Measurements from ENCODE around the gene TMEM86B. TPM values are rescaled to one million over a fixed set of nuclear protein-coding genes. Genes with fewer than 3 reads are reported as not detected.
"Not testable (repeated sequence)": the region's sequence is repeated elsewhere in the genome, so short reads cannot be mapped to it uniquely, and the experiment has no call there.

The TMEM86B gene
- total RNA-seq, 1 donor, result 2.5 TPM

DNA sequence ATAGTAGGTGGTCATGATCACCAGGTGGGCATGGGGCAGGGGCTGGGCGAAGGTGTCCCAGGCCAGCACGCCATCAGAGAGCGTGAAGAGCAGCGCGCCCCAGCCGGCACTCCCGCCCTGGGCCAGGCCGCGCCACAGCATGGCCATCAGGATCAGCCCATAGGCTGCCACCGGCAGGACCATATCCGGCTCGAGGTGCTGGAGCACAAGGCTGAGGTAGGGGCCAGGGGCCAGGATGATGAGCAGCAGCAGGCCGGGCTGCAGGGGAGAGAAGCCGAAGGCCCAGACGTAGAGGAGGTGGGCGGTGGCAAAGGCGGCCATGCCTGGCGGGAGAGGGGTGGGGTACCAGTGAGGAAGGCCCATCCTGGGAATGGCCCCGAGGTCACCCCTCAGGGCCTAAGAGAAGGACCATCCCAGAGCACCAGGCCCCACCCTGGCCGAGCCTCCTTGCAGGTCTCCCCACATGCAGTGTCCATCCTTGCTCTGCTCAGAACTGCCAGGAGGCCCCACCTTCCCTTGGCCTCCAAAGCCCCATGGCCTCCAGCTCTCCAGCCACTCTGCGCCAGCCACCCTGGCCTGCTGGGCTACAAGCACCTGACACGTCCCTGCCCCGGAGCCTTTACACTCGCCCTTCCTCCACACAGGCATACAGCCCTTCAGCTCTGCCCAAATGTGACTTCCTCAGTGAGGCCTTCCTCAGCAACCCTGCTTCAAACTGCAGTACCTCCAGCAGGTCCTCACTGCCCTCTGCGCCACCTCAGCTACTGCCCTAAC is 1.1 kb downstream of the TMEM86B start:
- no peak overlapping the region for H2AFZ ChIP-seq (ENCODE audit: low read length)
- peak; percentile 80 for DNase-seq (ENCODE audit: insufficient read length, low spot score, missing footprints)
- no peak overlapping the region for H3K4me3 ChIP-seq (ENCODE audit: insufficient read depth, low read length)
- no peaks in the 10 kb centered on the region for H3K4me1 ChIP-seq (ENCODE audit: insufficient read depth, low read length)
- H3K36me3 ChIP-seq (ENCODE audit: insufficient read depth, low read length), result peaks cover 16% of the 10 kb centered on the region
- TF ChIP-seq, protein P1, sequence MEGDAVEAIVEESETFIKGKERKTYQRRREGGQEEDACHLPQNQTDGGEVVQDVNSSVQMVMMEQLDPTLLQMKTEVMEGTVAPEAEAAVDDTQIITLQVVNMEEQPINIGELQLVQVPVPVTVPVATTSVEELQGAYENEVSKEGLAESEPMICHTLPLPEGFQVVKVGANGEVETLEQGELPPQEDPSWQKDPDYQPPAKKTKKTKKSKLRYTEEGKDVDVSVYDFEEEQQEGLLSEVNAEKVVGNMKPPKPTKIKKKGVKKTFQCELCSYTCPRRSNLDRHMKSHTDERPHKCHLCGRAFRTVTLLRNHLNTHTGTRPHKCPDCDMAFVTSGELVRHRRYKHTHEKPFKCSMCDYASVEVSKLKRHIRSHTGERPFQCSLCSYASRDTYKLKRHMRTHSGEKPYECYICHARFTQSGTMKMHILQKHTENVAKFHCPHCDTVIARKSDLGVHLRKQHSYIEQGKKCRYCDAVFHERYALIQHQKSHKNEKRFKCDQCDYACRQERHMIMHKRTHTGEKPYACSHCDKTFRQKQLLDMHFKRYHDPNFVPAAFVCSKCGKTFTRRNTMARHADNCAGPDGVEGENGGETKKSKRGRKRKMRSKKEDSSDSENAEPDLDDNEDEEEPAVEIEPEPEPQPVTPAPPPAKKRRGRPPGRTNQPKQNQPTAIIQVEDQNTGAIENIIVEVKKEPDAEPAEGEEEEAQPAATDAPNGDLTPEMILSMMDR (IDR thresholded peaks at IDR 0.05; ENCODE audit: extremely low read depth, low read depth, low read length), result no peak
- H3K9me3 ChIP-seq (ENCODE audit: low read depth, low read length), result no peaks in the 10 kb centered on the region
- H3K27me3 ChIP-seq (ENCODE audit: insufficient read depth, low read length), result no peaks in the 10 kb centered on the region
- H3K27ac ChIP-seq (ENCODE audit: low read depth, low read length), result no peak overlapping the region
- H3K79me2 ChIP-seq (ENCODE audit: insufficient read depth, low read length), result no peaks in the 10 kb centered on the region
- no peak overlapping the region for H3K4me2 ChIP-seq (ENCODE audit: insufficient read depth, low read length)
- H4K20me1 ChIP-seq (ENCODE audit: insufficient read depth, low read length), result peaks cover 12% of the 10 kb centered on the region

DNA sequence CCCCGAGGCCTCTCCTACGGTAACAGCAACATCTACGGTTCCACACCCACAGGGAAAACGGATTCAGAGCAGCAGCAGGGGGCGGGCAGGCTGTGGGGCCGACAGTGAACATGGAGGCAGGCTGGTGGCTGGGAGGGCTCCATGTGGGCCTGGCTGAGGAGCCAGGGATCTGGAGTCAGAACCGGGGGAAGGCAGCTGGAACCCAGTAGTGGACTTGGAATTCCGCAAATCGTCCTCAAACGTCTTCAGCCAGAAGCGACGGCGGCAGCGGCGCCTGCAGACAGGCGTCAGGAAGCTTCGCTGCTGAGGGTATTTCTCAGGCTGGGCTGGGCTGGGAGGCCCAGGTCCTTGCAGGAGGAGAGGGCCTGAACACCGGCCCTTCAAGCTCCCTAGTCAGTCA is 1.8 kb downstream of the TMEM86B start:
- H3K79me2 ChIP-seq (ENCODE audit: insufficient read depth, low read length), result no peaks in the 10 kb centered on the region
- no peaks in the 10 kb centered on the region for H3K27me3 ChIP-seq (ENCODE audit: insufficient read depth, low read length)
- H3K4me3 ChIP-seq (ENCODE audit: insufficient read depth, low read length), result no peak overlapping the region
- H3K9me3 ChIP-seq (ENCODE audit: low read depth, low read length), result no peaks in the 10 kb centered on the region
- H3K36me3 ChIP-seq (ENCODE audit: insufficient read depth, low read length), result peaks cover 12% of the 10 kb centered on the region
- H3K4me1 ChIP-seq (ENCODE audit: insufficient read depth, low read length), result no peaks in the 10 kb centered on the region
- H3K4me2 ChIP-seq (ENCODE audit: insufficient read depth, low read length), result no peak overlapping the region
- TF ChIP-seq, protein P1 (IDR thresholded peaks at IDR 0.05; ENCODE audit: extremely low read depth, low read depth, low read length), result no peak
- DNase-seq (ENCODE audit: insufficient read length, low spot score, missing footprints), result peak; percentile 73
- no peak overlapping the region for H2AFZ ChIP-seq (ENCODE audit: low read length)
- H3K27ac ChIP-seq (ENCODE audit: low read depth, low read length), result no peak overlapping the region
- H4K20me1 ChIP-seq (ENCODE audit: insufficient read depth, low read length), result peaks cover 10% of the 10 kb centered on the region

DNA sequence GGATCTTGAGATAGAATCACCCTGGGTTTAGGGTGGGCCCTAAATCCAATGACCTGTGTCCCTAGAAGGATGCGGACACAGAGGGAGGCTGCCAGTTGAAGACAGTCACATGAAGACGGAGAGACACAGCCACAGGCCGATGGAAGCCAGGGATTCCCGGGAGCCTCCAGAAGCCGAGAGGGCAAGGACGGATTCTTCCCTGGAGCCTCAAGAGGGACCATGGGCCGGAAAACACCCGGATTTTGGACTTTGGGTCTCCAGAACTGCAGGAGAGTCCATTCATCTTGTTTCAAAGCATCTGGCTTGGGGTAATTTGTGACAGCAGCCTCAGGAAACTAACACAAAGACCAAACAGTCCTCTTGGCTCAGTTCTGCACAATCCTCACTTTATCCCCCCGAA is 2.3 kb downstream of the TMEM86B start:
- Histone ChIP-seq H3K36me3 (ENCODE audit: insufficient read depth, low read length) (peaks cover 10% of the 10 kb centered on the region), H3K27me3 (ENCODE audit: insufficient read depth, low read length) (no peaks in the 10 kb centered on the region), H3K79me2 (ENCODE audit: insufficient read depth, low read length) (no peaks in the 10 kb centered on the region), H3K4me3 (ENCODE audit: insufficient read depth, low read length) (no peak overlapping the region), H3K4me1 (ENCODE audit: insufficient read depth, low read length) (no peaks in the 10 kb centered on the region), H4K20me1 (ENCODE audit: insufficient read depth, low read length) (peaks cover 10% of the 10 kb centered on the region), H3K9me3 (ENCODE audit: low read depth, low read length) (no peaks in the 10 kb centered on the region), H3K27ac (ENCODE audit: low read depth, low read length) (no peak overlapping the region), H3K4me2 (ENCODE audit: insufficient read depth, low read length) (no peak overlapping the region), H2AFZ (ENCODE audit: low read length) (no peak overlapping the region)
- peak; percentile 64 for DNase-seq (ENCODE audit: insufficient read length, low spot score, missing footprints)
- TF ChIP-seq, protein P1 (IDR thresholded peaks at IDR 0.05; ENCODE audit: extremely low read depth, low read depth, low read length), result no peak

DNA sequence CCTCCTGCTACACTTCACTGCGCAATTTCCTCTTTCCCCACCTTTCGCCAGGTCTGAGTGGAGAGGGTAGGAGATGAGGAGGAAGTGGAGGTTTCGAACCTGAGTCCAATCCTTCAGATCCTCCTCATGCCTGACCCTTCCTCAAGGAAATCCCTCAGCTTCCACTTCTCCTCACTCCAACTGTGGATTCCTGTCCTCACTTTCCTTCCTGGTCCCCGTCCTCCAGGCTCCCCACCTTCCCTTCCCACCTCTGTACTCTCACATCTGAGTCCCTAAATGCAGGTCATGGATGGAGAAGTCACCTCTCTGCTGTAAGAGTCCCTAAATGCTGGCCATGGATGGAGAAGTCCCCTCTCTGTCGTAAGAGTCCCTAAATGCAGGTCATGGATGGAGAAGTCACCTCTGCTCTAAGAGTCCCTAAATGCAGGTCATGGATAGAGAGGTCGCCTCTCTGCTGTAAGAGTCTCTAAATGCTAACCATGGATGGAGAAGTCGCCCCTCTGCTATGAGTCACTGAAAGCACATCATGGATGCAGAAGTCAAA is 3.1 kb downstream of the TMEM86B start:
- peak; percentile 56 for DNase-seq (ENCODE audit: insufficient read length, low spot score, missing footprints)
- no peak overlapping the region for H3K27ac ChIP-seq (ENCODE audit: low read depth, low read length)
- no peak overlapping the region for H3K4me3 ChIP-seq (ENCODE audit: insufficient read depth, low read length)
- peaks cover 6% of the 10 kb centered on the region for H3K36me3 ChIP-seq (ENCODE audit: insufficient read depth, low read length)
- H3K27me3 ChIP-seq (ENCODE audit: insufficient read depth, low read length), result no peaks in the 10 kb centered on the region
- H3K79me2 ChIP-seq (ENCODE audit: insufficient read depth, low read length), result no peaks in the 10 kb centered on the region
- H3K9me3 ChIP-seq (ENCODE audit: low read depth, low read length), result no peaks in the 10 kb centered on the region
- no peak overlapping the region for H3K4me2 ChIP-seq (ENCODE audit: insufficient read depth, low read length)
- no peaks in the 10 kb centered on the region for H3K4me1 ChIP-seq (ENCODE audit: insufficient read depth, low read length)
- no peak overlapping the region for H2AFZ ChIP-seq (ENCODE audit: low read length)
- TF ChIP-seq, protein P1 (IDR thresholded peaks at IDR 0.05; ENCODE audit: extremely low read depth, low read depth, low read length), result no peak
- H4K20me1 ChIP-seq (ENCODE audit: insufficient read depth, low read length), result peaks cover 10% of the 10 kb centered on the region

DNA sequence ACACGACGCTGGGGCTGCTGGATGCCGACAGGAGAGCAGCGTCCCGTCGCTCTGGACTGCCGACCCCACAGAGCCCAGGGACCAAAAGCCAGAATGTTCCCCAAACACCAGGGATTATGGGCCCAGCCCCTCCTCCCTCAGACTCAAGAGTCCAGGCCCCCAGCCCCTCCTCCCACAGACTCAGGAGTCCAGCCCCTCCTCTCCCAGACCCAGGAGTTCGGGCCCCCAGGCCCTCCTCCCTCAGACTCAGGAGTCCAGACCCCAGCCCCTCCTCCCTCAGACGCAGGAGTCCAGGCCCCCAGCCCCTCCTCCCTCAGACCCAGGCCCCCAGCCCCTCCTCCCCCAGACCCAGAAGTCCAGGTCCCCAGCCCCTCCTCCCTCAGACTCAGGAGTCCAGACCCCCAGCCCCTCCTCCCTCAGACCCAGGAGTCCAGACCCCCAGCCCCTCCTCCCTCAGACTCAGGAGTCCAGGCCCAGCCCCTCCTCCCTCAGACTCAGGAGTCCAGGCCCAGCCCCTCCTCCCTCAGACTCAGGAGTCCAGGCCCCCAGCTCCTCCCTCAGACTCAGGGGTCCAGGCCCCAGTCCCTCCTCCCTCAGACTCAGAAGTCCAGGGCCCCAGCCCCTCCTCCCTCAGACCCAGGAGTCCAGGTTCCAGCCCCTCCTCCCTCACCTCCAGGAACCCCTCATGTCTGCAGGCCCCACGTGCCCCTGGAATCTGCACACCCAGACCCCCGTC is 3.7 kb downstream of the TMEM86B start:
- not testable (repeated sequence) for H3K79me2 ChIP-seq (ENCODE audit: insufficient read depth, low read length); H3K4me3 ChIP-seq (ENCODE audit: insufficient read depth, low read length); H3K4me1 ChIP-seq (ENCODE audit: insufficient read depth, low read length); H3K36me3 ChIP-seq (ENCODE audit: insufficient read depth, low read length); H3K9me3 ChIP-seq (ENCODE audit: low read depth, low read length); H3K27ac ChIP-seq (ENCODE audit: low read depth, low read length); H3K27me3 ChIP-seq (ENCODE audit: insufficient read depth, low read length); H3K4me2 ChIP-seq (ENCODE audit: insufficient read depth, low read length); H2AFZ ChIP-seq (ENCODE audit: low read length)
- peaks cover 10% of the 10 kb centered on the region for H4K20me1 ChIP-seq (ENCODE audit: insufficient read depth, low read length)
- DNase-seq (ENCODE audit: insufficient read length, low spot score, missing footprints), result peak; percentile 32

Measured in osteoblast (primary cell).